Measurements from ENCODE around the gene ARHGDIB.

ARHGDIB gene

GRCh38 chr12:14900521-14901227, 60.7 kb downstream of the ARHGDIB start:
- no peak for TF ChIP-seq SPI1 (IDR thresholded peaks at IDR 0.05; ENCODE audit: borderline replicate concordance, low read depth)
- TF ChIP-seq POLR2AphosphoS5 (IDR thresholded peaks at IDR 0.05; ENCODE audit: low read depth): no peak
- TF ChIP-seq, protein P1, sequence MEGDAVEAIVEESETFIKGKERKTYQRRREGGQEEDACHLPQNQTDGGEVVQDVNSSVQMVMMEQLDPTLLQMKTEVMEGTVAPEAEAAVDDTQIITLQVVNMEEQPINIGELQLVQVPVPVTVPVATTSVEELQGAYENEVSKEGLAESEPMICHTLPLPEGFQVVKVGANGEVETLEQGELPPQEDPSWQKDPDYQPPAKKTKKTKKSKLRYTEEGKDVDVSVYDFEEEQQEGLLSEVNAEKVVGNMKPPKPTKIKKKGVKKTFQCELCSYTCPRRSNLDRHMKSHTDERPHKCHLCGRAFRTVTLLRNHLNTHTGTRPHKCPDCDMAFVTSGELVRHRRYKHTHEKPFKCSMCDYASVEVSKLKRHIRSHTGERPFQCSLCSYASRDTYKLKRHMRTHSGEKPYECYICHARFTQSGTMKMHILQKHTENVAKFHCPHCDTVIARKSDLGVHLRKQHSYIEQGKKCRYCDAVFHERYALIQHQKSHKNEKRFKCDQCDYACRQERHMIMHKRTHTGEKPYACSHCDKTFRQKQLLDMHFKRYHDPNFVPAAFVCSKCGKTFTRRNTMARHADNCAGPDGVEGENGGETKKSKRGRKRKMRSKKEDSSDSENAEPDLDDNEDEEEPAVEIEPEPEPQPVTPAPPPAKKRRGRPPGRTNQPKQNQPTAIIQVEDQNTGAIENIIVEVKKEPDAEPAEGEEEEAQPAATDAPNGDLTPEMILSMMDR (IDR thresholded peaks at IDR 0.05; ENCODE audit: insufficient read depth, low read length): no peak
- TF ChIP-seq GABPA (IDR thresholded peaks at IDR 0.05; ENCODE audit: low read depth): no peak
- no peak for TF ChIP-seq REST (IDR thresholded peaks at IDR 0.05; ENCODE audit: insufficient replicate concordance, low read depth)
- H3K27ac ChIP-seq (replicated peaks): no peak overlapping the region
- no peak overlapping the region for H3K4me3 ChIP-seq (replicated peaks; ENCODE audit: insufficient read depth, low read length)
- H3K27me3 ChIP-seq (ENCODE audit: insufficient read depth, poor library complexity, severe bottlenecking): no peaks in the 10 kb centered on the region
- no peak for DNase-seq (ENCODE audit: low read depth in 1 of 2, low spot score in 1 of 2)

GRCh38 chr12:14896521-14897169, 64.8 kb downstream of the ARHGDIB start:
- peak in 1 of 2 experiments; percentile 18 for DNase-seq (ENCODE audit: low read depth in 1 of 2, low spot score in 1 of 2)
- H3K27ac ChIP-seq (replicated peaks): no peak overlapping the region
- no peaks in the 10 kb centered on the region for H3K27me3 ChIP-seq (ENCODE audit: insufficient read depth, poor library complexity, severe bottlenecking)
- no peak for TF ChIP-seq POLR2AphosphoS5 (IDR thresholded peaks at IDR 0.05; ENCODE audit: low read depth)
- TF ChIP-seq GABPA (IDR thresholded peaks at IDR 0.05; ENCODE audit: low read depth): no peak
- TF ChIP-seq, protein P1 (IDR thresholded peaks at IDR 0.05; ENCODE audit: insufficient read depth, low read length): no peak
- TF ChIP-seq REST (IDR thresholded peaks at IDR 0.05; ENCODE audit: insufficient replicate concordance, low read depth): no peak
- TF ChIP-seq SPI1 (IDR thresholded peaks at IDR 0.05; ENCODE audit: borderline replicate concordance, low read depth): no peak
- no peak overlapping the region for H3K4me3 ChIP-seq (replicated peaks; ENCODE audit: insufficient read depth, low read length)

DNA sequence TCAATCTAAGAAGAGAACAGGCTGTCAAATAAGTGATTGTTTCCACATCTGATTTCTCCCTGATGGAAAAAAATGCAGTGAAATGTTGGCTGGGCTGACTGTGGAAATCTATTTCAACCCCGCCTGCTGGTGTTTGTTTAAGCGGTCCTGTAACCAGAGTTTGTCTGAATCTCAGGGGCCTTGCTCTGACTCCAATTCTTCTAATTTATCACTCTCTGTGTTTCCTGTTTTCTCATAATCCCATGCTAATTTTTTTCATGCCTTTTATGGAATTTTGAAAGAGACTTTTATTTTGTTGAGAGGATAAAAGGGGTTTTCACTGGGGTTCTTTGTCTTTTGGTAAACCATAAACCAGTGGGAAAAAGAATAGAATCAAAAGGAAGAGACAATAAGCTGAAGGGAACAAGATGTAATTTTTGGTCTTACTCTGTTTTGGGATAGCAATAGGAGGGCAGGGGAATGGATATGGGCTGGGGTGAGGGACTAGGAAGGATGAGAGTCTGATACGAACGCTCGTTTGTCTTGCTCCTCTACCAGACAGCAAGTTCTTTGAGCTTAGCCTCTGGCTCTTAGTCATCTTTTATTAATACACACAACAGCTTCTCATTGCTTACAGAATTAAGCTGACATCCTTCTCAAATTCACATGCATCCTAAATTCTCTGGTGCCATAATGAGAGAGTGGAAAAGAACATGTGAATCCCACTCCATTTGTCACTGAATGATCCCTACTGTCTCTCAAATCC, 67.7 kb downstream of the ARHGDIB start:
- Histone ChIP-seq H3K4me3 (replicated peaks; ENCODE audit: insufficient read depth, low read length) (no peak overlapping the region), H3K27ac (replicated peaks) (no peak overlapping the region), H3K27me3 (ENCODE audit: insufficient read depth, poor library complexity, severe bottlenecking) (no peaks in the 10 kb centered on the region)
- no peak for DNase-seq (ENCODE audit: low read depth in 1 of 2, low spot score in 1 of 2)
- TF ChIP-seq, protein P1 (IDR thresholded peaks at IDR 0.05; ENCODE audit: insufficient read depth, low read length): no peak
- TF ChIP-seq POLR2AphosphoS5 (IDR thresholded peaks at IDR 0.05; ENCODE audit: low read depth): no peak
- TF ChIP-seq SPI1 (IDR thresholded peaks at IDR 0.05; ENCODE audit: borderline replicate concordance, low read depth): no peak
- TF ChIP-seq GABPA (IDR thresholded peaks at IDR 0.05; ENCODE audit: low read depth): no peak
- no peak for TF ChIP-seq REST (IDR thresholded peaks at IDR 0.05; ENCODE audit: insufficient replicate concordance, low read depth)
